ENCODE data around the gene CCDC77. TPM values are rescaled to one million over a fixed set of nuclear protein-coding genes. Genes with fewer than 3 reads are reported as not detected.

Gene CCDC77
- total and polyA plus RNA-seq, 10 of the 15 experiments (the other 5 are each of a cell fraction or from before 2014, with no cell fraction given) = 8.8 to 22.5 (median 15.8) TPM

DNA sequence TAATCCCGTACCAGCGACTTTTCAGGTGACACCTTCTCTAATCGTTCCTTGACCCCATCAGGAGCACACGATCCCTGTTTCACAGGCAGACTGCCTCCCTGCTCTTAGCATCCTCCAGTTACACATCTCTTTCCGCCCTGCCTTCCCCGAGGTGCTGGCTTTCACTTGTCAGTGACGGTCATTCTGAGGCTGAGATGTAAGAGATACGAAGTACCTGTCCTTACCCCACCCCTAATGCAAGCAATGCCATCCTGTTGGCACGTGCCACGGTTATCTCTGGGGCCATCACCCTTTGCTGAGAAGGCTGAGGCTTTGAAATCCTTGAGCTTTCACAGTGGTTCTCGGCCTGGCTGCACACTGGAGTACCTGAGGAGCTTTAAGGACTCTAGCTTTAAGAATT lies 82.7 kb downstream of the CCDC77 start:
- POLR2A ChIA-PET = no interaction called here
- H3K79me2 ChIP-seq (ENCODE audit: control insufficient read depth, insufficient read depth, low read length) = no peaks in the 10 kb centered on the region
- TF ChIP-seq YY1 (IDR thresholded peaks at IDR 0.05; ENCODE audit: low read depth, low read length) (no peak), BHLHE40 (IDR thresholded peaks at IDR 0.05; ENCODE audit: borderline replicate concordance in 1 of 2, low read depth in 2 of 2, low read length in 1 of 2) (peak in 1 of 2 experiments; percentile 13; a peak in 1 of 4 replicates), KAT2A (conservative IDR thresholded peaks at IDR 0.05; ENCODE audit: control insufficient read depth, low read depth, low read length) (no peak)
- 11% methylated on average over 11 of the region's 11 CpGs for WGBS (ENCODE audit: insufficient coverage, insufficient replicate concordance, low lambda C conversion rate, missing lambda C conversion rate)
- DNase-seq (ENCODE audit: low read depth, low spot score) (no peak), FAIRE-seq (no peak), ATAC-seq (no peak)
- H4K20me1 ChIP-seq (ENCODE audit: control insufficient read depth, insufficient read depth) = no peaks in the 10 kb centered on the region
- RAD21 ChIA-PET (ENCODE audit: unreplicated experiment) = interaction anchor here (1.3 kb wide), 1 partner anchor 11 kb away, joined by 3 read pairs; no protein-coding TSS in a partner anchor
- H3K27me3 ChIP-seq (replicated peaks in 1 of 2; ENCODE audit: control insufficient read depth in 2 of 2, insufficient read depth in 2 of 2, low read length in 1 of 2) = peaks cover 3% of the 10 kb centered on the region in 2 experiments; a peak in 3 of 4 replicates
- no peaks in the 10 kb centered on the region for H3K36me3 ChIP-seq (ENCODE audit: control insufficient read depth in 2 of 2, insufficient read depth in 2 of 2, low read length in 1 of 2)
- H3K4me2 ChIP-seq (ENCODE audit: control insufficient read depth, insufficient read depth) = no peak overlapping the region
- intact Hi-C loops (cut with micrococcal nuclease; ENCODE audit: unreplicated experiment) = no loop called here
- H3K9ac ChIP-seq (ENCODE audit: control insufficient read depth, insufficient read depth, low read length) = no peak overlapping the region
- no peaks in the 10 kb centered on the region for H3K4me1 ChIP-seq (ENCODE audit: control insufficient read depth, insufficient read depth, low read length)
- no TSS peak for BruUV-seq (replicated peaks)
- H3K27ac ChIP-seq (ENCODE audit: control insufficient read depth, insufficient read depth) = no peak overlapping the region
- CTCF ChIA-PET = no interaction called here
- no peak overlapping the region for H2AFZ ChIP-seq (ENCODE audit: control insufficient read depth, low read depth, low read length)
- no peak overlapping the region for H3K4me3 ChIP-seq
- H3K9me3 ChIP-seq (replicated peaks; ENCODE audit: control insufficient read depth, insufficient read depth, low read length) = no peaks in the 10 kb centered on the region
- in situ Hi-C loops (cut with MboI) = no loop called here
- SMC1A ChIA-PET (ENCODE audit: uncharacterized antibody, unreplicated experiment) = no interaction called here

DNA sequence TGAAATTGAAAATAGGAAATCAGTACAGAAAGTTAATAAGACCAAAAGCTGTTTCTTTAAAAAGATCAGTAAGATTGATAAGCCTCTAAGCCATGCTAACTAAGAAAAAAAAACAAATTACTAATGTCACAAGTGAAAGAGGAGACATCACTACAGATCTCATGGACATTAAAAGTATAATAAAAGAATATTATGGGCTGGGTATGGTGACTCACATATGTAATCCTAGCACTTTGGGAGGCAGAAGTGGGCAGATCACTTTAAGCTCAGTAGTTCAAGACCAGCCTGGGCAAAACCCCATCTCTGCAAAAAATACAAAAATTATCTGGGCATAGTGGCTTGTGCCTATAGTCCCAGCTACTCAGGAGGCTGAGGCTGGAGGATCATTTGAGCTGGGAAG lies 88.8 kb downstream of the CCDC77 start:
- no peaks in the 10 kb centered on the region; the same call in 2 of the 3 replicates for H3K9me3 ChIP-seq (replicated peaks; ENCODE audit: control insufficient read depth, insufficient read depth, low read length)
- H3K79me2 ChIP-seq (ENCODE audit: control insufficient read depth, insufficient read depth, low read length) = no peaks in the 10 kb centered on the region
- CTCF ChIA-PET = no interaction called here
- ATAC-seq = no peak
- DNase-seq (ENCODE audit: low read depth, low spot score) = no peak
- H3K36me3 ChIP-seq (ENCODE audit: control insufficient read depth in 2 of 2, insufficient read depth in 2 of 2, low read length in 1 of 2) = no peaks in the 10 kb centered on the region
- RAD21 ChIA-PET (ENCODE audit: unreplicated experiment) = no interaction called here
- intact Hi-C loops (cut with micrococcal nuclease; ENCODE audit: unreplicated experiment) (no loop called here), in situ Hi-C loops (cut with MboI) (no loop called here)
- no peaks in the 10 kb centered on the region for H3K4me1 ChIP-seq (ENCODE audit: control insufficient read depth, insufficient read depth, low read length)
- POLR2A ChIA-PET = no interaction called here
- H4K20me1 ChIP-seq (ENCODE audit: control insufficient read depth, insufficient read depth) = no peaks in the 10 kb centered on the region
- H3K27ac ChIP-seq (ENCODE audit: control insufficient read depth, insufficient read depth) = no peak overlapping the region
- no peak overlapping the region for H3K9ac ChIP-seq (ENCODE audit: control insufficient read depth, insufficient read depth, low read length)
- SMC1A ChIA-PET (ENCODE audit: uncharacterized antibody, unreplicated experiment) = no interaction called here
- no peaks in the 10 kb centered on the region; a peak in 2 of 4 replicates for H3K27me3 ChIP-seq (replicated peaks in 1 of 2; ENCODE audit: control insufficient read depth in 2 of 2, insufficient read depth in 2 of 2, low read length in 1 of 2)
- FAIRE-seq = no peak
- H2AFZ ChIP-seq (ENCODE audit: control insufficient read depth, low read depth, low read length) = no peak overlapping the region
- no peak overlapping the region for H3K4me2 ChIP-seq (ENCODE audit: control insufficient read depth, insufficient read depth)
- H3K4me3 ChIP-seq = no peak overlapping the region
- no TSS peak for BruUV-seq (replicated peaks)
- TF ChIP-seq BMI1 (IDR thresholded peaks at IDR 0.05; ENCODE audit: borderline replicate concordance) = no peak
- TF ChIP-seq RB1 (IDR thresholded peaks at IDR 0.05; ENCODE audit: borderline replicate concordance) = no peak
- no peak for TF ChIP-seq RUNX3 (IDR thresholded peaks at IDR 0.05; ENCODE audit: low read length)
- no peak for TF ChIP-seq PAX5 (IDR thresholded peaks at IDR 0.05; ENCODE audit: borderline replicate concordance, low read depth, low read length)
- TF ChIP-seq TCF7 (IDR thresholded peaks at IDR 0.05; ENCODE audit: borderline replicate concordance) = no peak
- no peak for TF ChIP-seq SIX5 (IDR thresholded peaks at IDR 0.05; ENCODE audit: low read depth, low read length, severe bottlenecking)
- no peak for TF ChIP-seq MTA3 (IDR thresholded peaks at IDR 0.05; ENCODE audit: borderline replicate concordance, low read length)
- no peak for TF ChIP-seq MXI1 (IDR thresholded peaks at IDR 0.05; ENCODE audit: low read depth, low read length)
- TF ChIP-seq CREM (IDR thresholded peaks at IDR 0.05; ENCODE audit: low read depth) = no peak
- TF ChIP-seq, protein P1, sequence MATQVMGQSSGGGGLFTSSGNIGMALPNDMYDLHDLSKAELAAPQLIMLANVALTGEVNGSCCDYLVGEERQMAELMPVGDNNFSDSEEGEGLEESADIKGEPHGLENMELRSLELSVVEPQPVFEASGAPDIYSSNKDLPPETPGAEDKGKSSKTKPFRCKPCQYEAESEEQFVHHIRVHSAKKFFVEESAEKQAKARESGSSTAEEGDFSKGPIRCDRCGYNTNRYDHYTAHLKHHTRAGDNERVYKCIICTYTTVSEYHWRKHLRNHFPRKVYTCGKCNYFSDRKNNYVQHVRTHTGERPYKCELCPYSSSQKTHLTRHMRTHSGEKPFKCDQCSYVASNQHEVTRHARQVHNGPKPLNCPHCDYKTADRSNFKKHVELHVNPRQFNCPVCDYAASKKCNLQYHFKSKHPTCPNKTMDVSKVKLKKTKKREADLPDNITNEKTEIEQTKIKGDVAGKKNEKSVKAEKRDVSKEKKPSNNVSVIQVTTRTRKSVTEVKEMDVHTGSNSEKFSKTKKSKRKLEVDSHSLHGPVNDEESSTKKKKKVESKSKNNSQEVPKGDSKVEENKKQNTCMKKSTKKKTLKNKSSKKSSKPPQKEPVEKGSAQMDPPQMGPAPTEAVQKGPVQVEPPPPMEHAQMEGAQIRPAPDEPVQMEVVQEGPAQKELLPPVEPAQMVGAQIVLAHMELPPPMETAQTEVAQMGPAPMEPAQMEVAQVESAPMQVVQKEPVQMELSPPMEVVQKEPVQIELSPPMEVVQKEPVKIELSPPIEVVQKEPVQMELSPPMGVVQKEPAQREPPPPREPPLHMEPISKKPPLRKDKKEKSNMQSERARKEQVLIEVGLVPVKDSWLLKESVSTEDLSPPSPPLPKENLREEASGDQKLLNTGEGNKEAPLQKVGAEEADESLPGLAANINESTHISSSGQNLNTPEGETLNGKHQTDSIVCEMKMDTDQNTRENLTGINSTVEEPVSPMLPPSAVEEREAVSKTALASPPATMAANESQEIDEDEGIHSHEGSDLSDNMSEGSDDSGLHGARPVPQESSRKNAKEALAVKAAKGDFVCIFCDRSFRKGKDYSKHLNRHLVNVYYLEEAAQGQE (IDR thresholded peaks at IDR 0.05; ENCODE audit: low read depth, low read length) = no peak
- no peak for TF ChIP-seq SRF (IDR thresholded peaks at IDR 0.05; ENCODE audit: low read depth in 2 of 2, low read length in 2 of 2)
- TF ChIP-seq ATF7 (IDR thresholded peaks at IDR 0.05; ENCODE audit: low read depth) = no peak
- TF ChIP-seq MEF2B (IDR thresholded peaks at IDR 0.05; ENCODE audit: partially characterized antibody, poor library complexity, severe bottlenecking) = no peak
- no peak for TF ChIP-seq CHD1 (IDR thresholded peaks at IDR 0.05; ENCODE audit: low read depth, low read length)
- TF ChIP-seq ESRRA (IDR thresholded peaks at IDR 0.05; ENCODE audit: low read length) = no peak

Measured in GM12878 (cell line).